ENCODE measurements around the gene CARD9.
A peak's percentile ranks its signal among the peaks of the same experiment; 100 is the strongest.

The CARD9 gene

GRCh38 chr9:136368190-136368589 lies 5.3 kb downstream of the CARD9 start:
- Mint-ChIP-seq H3K4me3 (no peak overlapping the region), H3K27me3 (peaks cover 4% of the 10 kb centered on the region), H3K4me1 (peaks cover 4% of the 10 kb centered on the region), H3K27ac (no peak overlapping the region), H3K36me3 (no peaks in the 10 kb centered on the region), H3K9me3 (no peaks in the 10 kb centered on the region)
- CTCF ChIA-PET: no interaction called here
- DNase-seq: no peak

DNA sequence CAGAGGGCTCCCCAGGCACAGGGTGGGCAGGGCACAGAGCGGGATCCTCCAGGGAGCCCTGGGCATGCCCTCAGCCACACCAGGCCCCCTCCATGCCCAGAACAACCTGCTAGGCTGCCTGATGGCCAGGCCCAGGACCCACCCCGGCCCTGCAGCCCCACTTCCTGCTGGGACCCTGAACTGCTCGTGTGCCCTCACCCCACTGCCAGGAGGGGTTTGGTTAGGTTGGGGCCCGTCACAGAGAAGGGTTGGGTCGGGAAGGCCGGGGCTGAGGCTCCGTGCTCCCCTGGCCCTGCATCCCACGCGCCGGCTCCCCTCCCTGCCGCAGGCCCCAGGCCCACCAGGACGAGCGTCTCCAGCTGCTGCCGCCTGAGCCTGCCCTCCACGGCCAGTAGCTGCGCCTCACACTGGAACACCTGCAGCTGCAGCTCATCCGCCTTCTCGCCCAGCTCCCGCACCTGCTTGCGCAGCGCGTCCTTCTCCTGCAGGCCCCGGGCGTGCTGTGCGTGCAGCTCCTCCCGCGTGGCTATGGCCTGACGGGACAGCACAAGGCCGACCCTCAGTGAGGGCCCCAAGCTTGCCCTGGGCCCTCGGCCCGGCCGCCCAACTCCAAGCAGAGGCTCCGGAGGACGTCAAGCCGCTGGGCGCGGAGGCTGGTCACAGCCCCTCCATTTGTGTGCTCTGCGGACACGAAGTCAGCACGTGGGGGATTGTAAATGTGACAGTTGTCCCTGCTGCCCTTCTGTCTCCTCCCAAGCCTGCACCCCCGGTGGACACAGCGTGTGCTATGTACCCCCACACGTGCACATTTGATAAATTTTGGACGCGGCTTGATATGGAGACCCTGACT lies 5.9 kb downstream of the CARD9 start:
- H3K4me1 Mint-ChIP-seq: peaks cover 9% of the 10 kb centered on the region
- no peak overlapping the region for H3K4me3 Mint-ChIP-seq
- no peaks in the 10 kb centered on the region for H3K9me3 Mint-ChIP-seq
- H3K27me3 Mint-ChIP-seq: peaks cover 4% of the 10 kb centered on the region
- H3K36me3 Mint-ChIP-seq: no peaks in the 10 kb centered on the region
- CTCF ChIA-PET: no interaction called here
- no peak for DNase-seq
- H3K27ac Mint-ChIP-seq: no peak overlapping the region

DNA sequence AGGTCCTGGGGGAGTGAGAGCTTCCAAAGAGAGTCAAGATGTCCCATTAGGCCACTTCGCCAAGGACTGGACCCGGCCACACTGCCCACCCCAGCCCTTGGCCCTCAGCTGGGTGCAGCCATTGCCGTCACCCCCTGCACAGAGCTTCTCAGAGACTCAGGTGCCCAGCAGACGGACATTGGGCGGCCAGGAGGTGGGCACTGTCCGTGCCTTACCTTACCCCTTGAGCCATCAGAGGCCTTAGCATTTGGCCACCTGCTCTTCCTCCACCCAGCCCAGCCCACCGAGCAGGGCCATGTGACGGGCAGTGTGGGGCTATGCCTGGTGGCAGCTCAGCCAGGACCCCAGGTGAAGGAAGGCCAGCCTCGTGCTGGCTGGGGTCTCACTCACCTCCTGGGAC lies 6.6 kb downstream of the CARD9 start:
- Mint-ChIP-seq H3K27ac (no peak overlapping the region), H3K4me3 (no peak overlapping the region), H3K27me3 (peaks cover 4% of the 10 kb centered on the region), H3K36me3 (no peaks in the 10 kb centered on the region), H3K9me3 (no peaks in the 10 kb centered on the region), H3K4me1 (peaks cover 9% of the 10 kb centered on the region)
- CTCF ChIA-PET: interaction anchor here (1.4 to 1.6 kb wide), 2 partner anchors 34 to 54 kb away, joined by 4 to 5 read pairs; no protein-coding TSS in a partner anchor
- DNase-seq: no peak

GRCh38 chr9:136365775-136366222 lies 7.7 kb downstream of the CARD9 start:
- Mint-ChIP-seq H3K4me1 (peaks cover 9% of the 10 kb centered on the region), H3K36me3 (no peaks in the 10 kb centered on the region), H3K27me3 (peaks cover 4% of the 10 kb centered on the region), H3K4me3 (no peak overlapping the region), H3K27ac (no peak overlapping the region), H3K9me3 (no peaks in the 10 kb centered on the region)
- DNase-seq: no peak
- CTCF ChIA-PET: interaction anchor here (1.4 to 1.6 kb wide), 3 partner anchors 21 to 53 kb away, joined by 4 to 5 read pairs (median 4); no protein-coding TSS in a partner anchor

DNA sequence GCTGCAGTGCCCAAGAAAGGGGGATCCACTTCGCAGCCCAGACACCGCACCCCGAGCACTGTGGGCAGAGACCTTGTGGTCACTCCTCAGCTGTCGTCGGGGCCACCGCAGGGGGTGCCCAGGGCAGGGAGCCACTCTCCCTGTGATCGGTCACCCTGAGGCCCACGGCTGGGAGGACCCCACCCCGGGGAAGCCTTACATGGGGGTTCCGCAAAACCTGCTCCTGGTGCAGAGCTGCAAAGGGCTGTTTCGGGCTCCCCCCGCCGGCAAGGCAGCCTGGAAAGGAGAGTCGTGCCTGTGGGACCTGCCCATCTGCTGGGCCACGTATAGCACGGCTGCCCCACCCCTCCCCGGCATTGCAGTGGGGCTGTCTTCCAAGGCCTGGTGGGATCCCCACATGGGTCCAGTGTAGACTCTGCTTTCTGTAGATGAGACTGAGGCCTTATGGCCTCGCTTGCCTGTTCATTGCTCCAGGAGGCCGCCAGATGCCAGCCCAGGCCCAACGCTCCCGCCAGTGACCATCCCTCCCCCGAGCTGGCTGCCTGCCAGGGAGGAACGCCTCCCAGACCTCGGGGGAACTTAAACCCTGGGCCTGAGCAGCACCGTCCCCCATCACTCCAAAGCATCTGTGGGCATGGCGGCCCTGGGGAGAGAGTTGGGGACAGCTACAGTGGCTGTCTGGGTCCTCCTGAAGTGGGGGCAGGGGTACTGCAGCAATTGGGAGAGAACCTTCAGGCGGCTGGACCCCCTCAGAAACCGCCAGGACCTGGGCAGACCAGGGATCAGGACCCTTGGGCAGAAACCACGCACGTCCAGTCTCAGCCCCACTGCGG lies 8.3 kb downstream of the CARD9 start:
- CTCF ChIA-PET: interaction anchor here (1.4 to 1.6 kb wide), 2 partner anchors 22 to 52 kb away, joined by 4 to 5 read pairs; no protein-coding TSS in a partner anchor

DNA sequence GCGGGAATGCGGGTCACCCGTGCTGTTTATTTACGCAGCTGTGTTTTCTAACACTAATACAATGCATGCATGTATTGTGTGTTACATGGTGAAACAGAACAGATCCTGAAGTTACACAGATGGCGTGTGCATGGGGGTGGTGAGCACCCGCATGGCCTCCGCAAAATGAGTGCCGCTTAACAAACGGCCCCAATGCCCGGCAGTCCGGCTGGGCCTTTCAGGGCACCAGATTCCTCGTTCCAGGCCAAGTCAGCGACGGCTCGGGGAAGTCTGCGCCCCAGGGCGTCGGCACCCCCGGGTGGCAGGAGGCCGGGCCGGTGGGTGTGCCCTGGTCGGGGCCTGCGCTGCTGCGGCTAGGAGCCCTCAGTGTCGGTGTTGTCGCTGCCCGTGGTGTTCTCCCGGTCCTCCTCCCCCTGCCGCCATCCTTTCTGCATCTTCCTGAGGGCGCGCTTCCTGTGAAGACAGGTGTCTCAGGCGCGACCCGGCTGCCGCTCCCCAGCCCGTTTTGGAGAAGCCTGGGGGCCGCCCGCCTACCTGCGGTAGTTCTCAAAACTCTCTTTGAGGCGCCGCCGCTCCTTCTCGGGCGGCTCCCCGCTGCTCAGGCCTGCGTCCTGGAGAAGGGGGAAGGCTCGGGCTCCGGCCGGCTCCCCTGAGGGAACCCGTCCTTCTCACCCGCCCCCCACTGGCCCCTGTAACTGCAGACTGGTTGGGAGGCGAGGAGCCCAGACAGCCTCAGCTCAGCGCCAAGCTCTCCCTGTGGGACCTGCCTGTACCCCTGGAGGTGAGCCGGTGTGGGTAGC lies 9.3 kb downstream of the CARD9 start:
- no peaks in the 10 kb centered on the region for H3K9me3 Mint-ChIP-seq
- peaks cover 9% of the 10 kb centered on the region for H3K4me1 Mint-ChIP-seq
- no peaks in the 10 kb centered on the region for H3K36me3 Mint-ChIP-seq
- peak overlapping the region; percentile 40 for H3K4me3 Mint-ChIP-seq
- H3K27ac Mint-ChIP-seq: peak overlapping the region; percentile 69
- no peak for DNase-seq
- CTCF ChIA-PET: interaction anchor here (1.0 to 1.6 kb wide), 5 partner anchors 10 to 52 kb away, joined by 3 to 5 read pairs (median 3); no protein-coding TSS in a partner anchor
- H3K27me3 Mint-ChIP-seq: peaks cover 4% of the 10 kb centered on the region

More for the DNA sequence above, 8.3 kb downstream of the CARD9 start:
- Mint-ChIP-seq H3K9me3 (no peaks in the 10 kb centered on the region), H3K36me3 (no peaks in the 10 kb centered on the region), H3K4me1 (peaks cover 9% of the 10 kb centered on the region), H3K27ac (no peak overlapping the region), H3K27me3 (peaks cover 4% of the 10 kb centered on the region), H3K4me3 (no peak overlapping the region)
- no peak for DNase-seq

- peak within 1 kb of the TSS; percentile 82 for H3K4me3 Mint-ChIP-seq
- no peaks in the 10 kb centered on the region for H3K9me3 Mint-ChIP-seq
- H3K4me1 Mint-ChIP-seq: peaks cover 9% of the 10 kb centered on the region
These were observed 10.1 kb downstream of the CARD9 start, which contains the start of gene DNLZ for GRCh38 chr9:136363106-136363948. Gene DNLZ (minus strand): TSS chr9:136363744. CDS start chr9:136363714, 30 bp downstream.

DNA sequence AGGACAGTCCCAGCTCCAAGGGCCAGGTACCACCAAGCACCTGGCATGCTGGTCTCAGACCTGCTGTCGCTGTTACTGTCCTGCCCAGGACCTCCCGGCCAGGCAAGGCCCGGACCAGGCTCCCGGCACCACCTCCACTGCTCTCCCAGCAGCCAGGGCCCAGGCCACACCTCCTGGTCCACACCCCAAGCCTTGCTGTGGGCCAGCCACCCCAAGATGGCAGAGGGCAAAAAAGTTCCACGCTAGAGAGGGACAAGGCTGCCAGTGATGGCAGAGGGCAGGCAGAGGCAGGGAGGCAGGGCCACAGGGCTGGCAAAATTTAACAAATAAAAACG lies 11.1 kb downstream of the CARD9 start:
- peaks cover 9% of the 10 kb centered on the region for H3K4me1 Mint-ChIP-seq
- no peak for DNase-seq
- H3K27ac Mint-ChIP-seq: peak overlapping the region; percentile 92
- H3K27me3 Mint-ChIP-seq: peaks cover 4% of the 10 kb centered on the region
- peak overlapping the region; percentile 82 for H3K4me3 Mint-ChIP-seq
- no peaks in the 10 kb centered on the region for H3K36me3 Mint-ChIP-seq
- no peaks in the 10 kb centered on the region for H3K9me3 Mint-ChIP-seq
- CTCF ChIA-PET: no interaction called here

More at GRCh38 chr9:136363106-136363948, 10.1 kb downstream of the CARD9 start, which contains the start of gene DNLZ:
- peaks cover 4% of the 10 kb centered on the region for H3K27me3 Mint-ChIP-seq
- H3K27ac Mint-ChIP-seq: peak within 1 kb of the TSS; percentile 92
- CTCF ChIA-PET: interaction anchor here (0.6 to 1.6 kb wide), 6 partner anchors 9 to 125 kb away, joined by 3 to 5 read pairs (median 3); no protein-coding TSS in a partner anchor
- H3K36me3 Mint-ChIP-seq: no peaks in the 10 kb centered on the region
- DNase-seq: peak; percentile 96

DNA sequence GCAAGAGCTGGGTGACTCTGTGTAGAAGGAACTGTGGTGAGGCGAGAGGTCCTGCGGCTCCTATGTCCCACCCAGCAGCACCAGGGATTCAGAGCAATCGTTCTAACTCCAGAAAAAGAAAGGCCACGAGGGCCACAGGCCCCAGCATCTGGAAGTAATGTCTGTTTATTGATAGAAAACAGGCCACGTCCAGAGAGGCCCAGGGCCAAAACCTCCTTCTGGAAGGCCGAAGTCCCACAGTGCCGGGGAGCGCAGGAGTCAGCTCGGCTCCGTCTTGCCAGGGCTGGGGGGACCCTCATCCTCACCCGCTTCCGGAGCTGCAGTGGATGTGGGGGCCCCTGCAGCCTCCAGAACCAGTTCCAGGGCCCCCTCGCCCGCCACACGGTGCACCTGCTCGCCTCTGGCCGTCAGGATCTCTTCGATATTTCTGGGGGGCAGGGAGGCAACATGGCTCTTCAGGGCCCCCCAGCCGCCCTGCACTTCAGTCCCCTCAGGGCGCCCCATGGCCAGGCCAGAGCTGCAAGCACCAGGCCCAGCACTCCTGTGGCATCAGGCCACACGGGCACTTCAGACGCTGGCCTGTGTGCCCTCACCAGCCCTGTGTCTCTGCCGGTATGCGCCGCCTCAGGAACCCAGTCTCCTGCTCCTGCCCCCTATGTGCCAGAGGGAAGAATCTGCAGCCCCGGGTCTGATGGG lies 11.6 kb downstream of the CARD9 start:
- no peaks in the 10 kb centered on the region for H3K36me3 Mint-ChIP-seq
- no peak for DNase-seq
- H3K27me3 Mint-ChIP-seq: peaks cover 4% of the 10 kb centered on the region
- CTCF ChIA-PET: no interaction called here
- H3K4me3 Mint-ChIP-seq: no peak overlapping the region
- no peaks in the 10 kb centered on the region for H3K9me3 Mint-ChIP-seq
- H3K27ac Mint-ChIP-seq: peak overlapping the region; percentile 92
- H3K4me1 Mint-ChIP-seq: peaks cover 9% of the 10 kb centered on the region

GRCh38 chr9:136361047-136361753 lies 12.3 kb downstream of the CARD9 start:
- Mint-ChIP-seq H3K27me3 (peaks cover 4% of the 10 kb centered on the region), H3K36me3 (no peaks in the 10 kb centered on the region), H3K4me3 (no peak overlapping the region), H3K4me1 (peaks cover 9% of the 10 kb centered on the region), H3K9me3 (no peaks in the 10 kb centered on the region), H3K27ac (no peak overlapping the region)
- CTCF ChIA-PET: no interaction called here
- DNase-seq: no peak

DNA sequence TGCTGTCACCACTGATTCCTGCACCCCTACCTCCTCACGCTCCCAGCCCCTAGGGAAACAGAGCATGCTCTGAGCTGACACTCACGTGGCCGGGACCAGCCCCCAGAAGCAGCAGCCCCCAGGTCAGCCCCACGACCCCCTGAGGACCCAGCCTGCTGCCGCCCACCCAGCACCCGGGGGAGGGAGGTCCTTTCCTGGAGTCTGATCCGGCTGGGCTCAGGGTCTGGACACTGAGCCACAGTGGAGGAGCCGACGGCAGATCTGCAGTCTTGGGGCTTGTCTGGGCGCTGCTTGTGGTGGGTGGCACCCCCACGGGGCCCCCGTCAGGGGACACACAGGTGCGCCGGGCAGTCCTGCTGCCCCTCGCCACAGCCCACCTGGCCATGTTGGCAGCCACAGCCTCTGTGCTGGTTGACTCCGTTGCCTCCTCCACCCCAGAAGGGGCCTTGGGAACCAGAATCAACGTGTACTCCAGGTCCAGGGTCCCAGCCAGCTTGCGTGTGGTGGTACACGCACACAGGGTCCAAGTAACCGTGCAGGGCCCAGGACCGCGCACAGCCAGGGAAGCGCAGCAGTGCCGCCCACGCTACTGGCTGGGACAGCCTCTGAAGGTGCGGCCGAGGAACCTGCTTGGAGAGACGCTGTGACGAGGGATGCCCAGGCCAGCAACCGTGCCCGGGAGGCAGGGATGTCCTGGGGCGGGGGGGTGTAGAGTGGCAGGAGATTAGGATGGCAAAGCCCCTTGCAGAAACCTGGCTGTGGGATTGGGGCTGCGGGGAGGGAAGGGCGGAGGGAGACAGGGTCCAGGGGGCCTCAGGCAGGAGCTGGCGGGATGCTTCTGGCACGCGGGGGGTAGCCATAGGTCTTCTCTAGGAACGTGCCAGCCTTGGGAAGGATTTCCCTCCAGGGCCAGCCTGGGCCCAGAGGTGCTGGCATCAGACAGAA lies 13.4 kb downstream of the CARD9 start:
- H3K27me3 Mint-ChIP-seq: peaks cover 4% of the 10 kb centered on the region
- no peaks in the 10 kb centered on the region for H3K36me3 Mint-ChIP-seq
- CTCF ChIA-PET: no interaction called here
- peaks cover 9% of the 10 kb centered on the region for H3K4me1 Mint-ChIP-seq
- H3K4me3 Mint-ChIP-seq: no peak overlapping the region
- no peak for DNase-seq
- no peaks in the 10 kb centered on the region for H3K9me3 Mint-ChIP-seq
- H3K27ac Mint-ChIP-seq: no peak overlapping the region

All from activated naive CD4-positive, alpha-beta T cell treated with anti-CD3 and anti-CD28 coated beads, Interleukin-2, amount 10 ng/mL, durations not matched to agents 7 days and 5 days (primary cell).